ENCODE results near the gene GLIS1. TPM values are rescaled to one million over a fixed set of nuclear protein-coding genes. Genes with fewer than 3 reads are reported as not detected.

Gene GLIS1
- total RNA-seq, 2 donors from 2014 or later = 2.6 TPM; not detected in 1

- DNase-seq (ENCODE audit: low spot score) (no peak), ATAC-seq (ENCODE audit: insufficient number of reproducible peaks, low FRiP score, low read depth) (no peak)
- H3K4me1 ChIP-seq (ENCODE audit: control insufficient read depth in 1 of 2, low read depth in 2 of 2) = no peaks in the 10 kb centered on the region
- H3K9me3 ChIP-seq = no peaks in the 10 kb centered on the region
- H3K36me3 ChIP-seq = no peaks in the 10 kb centered on the region
- no peak overlapping the region for H3K4me3 ChIP-seq
- no peak overlapping the region for H3K27ac ChIP-seq
- H3K27me3 ChIP-seq (replicated peaks; ENCODE audit: insufficient read depth) = no peaks in the 10 kb centered on the region
- TF ChIP-seq CTCF (IDR thresholded peaks at IDR 0.05) = no peak
Measured at GRCh38 chr1:53636621-53637171, 102.3 kb downstream of the GLIS1 start.

- H3K4me3 ChIP-seq = no peak overlapping the region
- H3K36me3 ChIP-seq = no peaks in the 10 kb centered on the region
- ATAC-seq (ENCODE audit: insufficient number of reproducible peaks, low FRiP score, low read depth) = no peak
- no peaks in the 10 kb centered on the region for H3K27me3 ChIP-seq (replicated peaks; ENCODE audit: insufficient read depth)
- no peaks in the 10 kb centered on the region for H3K9me3 ChIP-seq
- H3K4me1 ChIP-seq (ENCODE audit: control insufficient read depth in 1 of 2, low read depth in 2 of 2) = no peaks in the 10 kb centered on the region
- no peak overlapping the region for H3K27ac ChIP-seq
- no peak for DNase-seq (ENCODE audit: low spot score)
- TF ChIP-seq CTCF (IDR thresholded peaks at IDR 0.05) = no peak
Measured at GRCh38 chr1:53634571-53634979, 104.4 kb downstream of the GLIS1 start.

GRCh38 chr1:53633073-53633704 lies 105.8 kb downstream of the GLIS1 start:
- Histone ChIP-seq H3K27ac (no peak overlapping the region), H3K4me1 (ENCODE audit: control insufficient read depth in 1 of 2, low read depth in 2 of 2) (no peaks in the 10 kb centered on the region), H3K9me3 (no peaks in the 10 kb centered on the region), H3K36me3 (no peaks in the 10 kb centered on the region), H3K4me3 (no peak overlapping the region), H3K27me3 (replicated peaks; ENCODE audit: insufficient read depth) (no peaks in the 10 kb centered on the region)
- DNase-seq (ENCODE audit: low spot score) (no peak), ATAC-seq (ENCODE audit: insufficient number of reproducible peaks, low FRiP score, low read depth) (no peak)
- TF ChIP-seq CTCF (IDR thresholded peaks at IDR 0.05) = no peak

- H3K9me3 ChIP-seq = no peaks in the 10 kb centered on the region
- no peaks in the 10 kb centered on the region for H3K27me3 ChIP-seq (replicated peaks; ENCODE audit: insufficient read depth)
- no peak overlapping the region for H3K27ac ChIP-seq
- DNase-seq (ENCODE audit: low spot score) (no peak), ATAC-seq (ENCODE audit: insufficient number of reproducible peaks, low FRiP score, low read depth) (no peak)
- no peaks in the 10 kb centered on the region for H3K36me3 ChIP-seq
- no peak for TF ChIP-seq CTCF (IDR thresholded peaks at IDR 0.05)
- no peaks in the 10 kb centered on the region for H3K4me1 ChIP-seq (ENCODE audit: control insufficient read depth in 1 of 2, low read depth in 2 of 2)
- no peak overlapping the region for H3K4me3 ChIP-seq
Measured at GRCh38 chr1:53631622-53632310, 107.2 kb downstream of the GLIS1 start.

- Histone ChIP-seq H3K4me3 (no peak overlapping the region), H3K27ac (no peak overlapping the region), H3K4me1 (ENCODE audit: control insufficient read depth in 1 of 2, low read depth in 2 of 2) (no peaks in the 10 kb centered on the region), H3K36me3 (no peaks in the 10 kb centered on the region), H3K9me3 (no peaks in the 10 kb centered on the region), H3K27me3 (replicated peaks; ENCODE audit: insufficient read depth) (no peaks in the 10 kb centered on the region)
- no peak for TF ChIP-seq CTCF (IDR thresholded peaks at IDR 0.05)
- ATAC-seq (ENCODE audit: insufficient number of reproducible peaks, low FRiP score, low read depth) (no peak), DNase-seq (ENCODE audit: low spot score) (no peak)
Measured at GRCh38 chr1:53629101-53629691, 109.8 kb downstream of the GLIS1 start.

Data from thoracic aorta (tissue), 2 donors.